ENCODE measurements around the gene CLTC. TPM values are rescaled to one million over a fixed set of nuclear protein-coding genes. Genes with fewer than 3 reads are reported as not detected.
A peak's percentile ranks its signal among the peaks of the same experiment; 100 is the strongest.

Gene CLTC
- total and polyA plus RNA-seq, 7 experiments from 2014 or later = 31.2 to 174 (median 78.1) TPM

DNA sequence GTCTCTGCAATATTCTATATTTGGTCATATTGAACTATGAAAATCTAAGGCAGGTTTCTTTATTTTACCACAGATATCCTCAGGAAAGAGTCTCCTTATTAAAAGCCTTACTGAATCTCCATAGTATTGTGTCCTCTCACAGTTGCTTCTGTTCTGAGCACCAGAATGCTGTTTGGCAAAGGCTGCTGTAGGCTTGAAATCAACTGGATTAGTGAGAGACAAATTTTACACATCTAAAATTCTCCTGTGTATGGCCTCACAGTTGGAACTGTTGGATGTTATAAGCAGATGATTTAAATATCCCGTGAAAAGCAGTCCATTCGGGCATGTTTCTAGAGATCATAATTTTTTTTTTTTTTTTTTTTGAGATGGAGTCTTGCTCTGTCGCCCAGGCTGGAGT, 9.5 kb downstream of the CLTC start:
- peaks cover 41 to 81% (median 73%) of the 10 kb centered on the region in 7 donors for H3K4me1 Mint-ChIP-seq
- intact Hi-C loops (cut with micrococcal nuclease) = loop anchor here in 1 of 2 donors (10.0 kb wide), 1 partner anchor 1046 kb away; the partner anchor contains the start of gene BCAS3
- no peak overlapping the region for H3K27ac Mint-ChIP-seq
- ChIA-PET POLR2A (interaction anchor here (0.6 kb wide), 1 partner anchor 421 kb away, joined by 3 read pairs; no protein-coding TSS in a partner anchor), CTCF (no interaction called here)
- H3K9me3 ChIP-seq (ENCODE audit: control insufficient read depth in 2 of 3, low read length in 3 of 3) = no peaks in the 10 kb centered on the region
- H3K4me3 Mint-ChIP-seq = no peak overlapping the region
- no peaks in the 10 kb centered on the region for H3K27me3 ChIP-seq (ENCODE audit: control insufficient read depth in 2 of 2, insufficient read depth in 2 of 2, low read length in 2 of 2)
- H3K4me1 ChIP-seq (ENCODE audit: control insufficient read depth in 2 of 2, insufficient read depth in 2 of 2, low read length in 2 of 2) = peaks cover 45 to 57% of the 10 kb centered on the region in 2 donors
- no peaks in the 10 kb centered on the region for H3K27me3 Mint-ChIP-seq
- no peaks in the 10 kb centered on the region for H3K9me3 Mint-ChIP-seq
- no peaks in the 10 kb centered on the region for H3K36me3 ChIP-seq (ENCODE audit: control insufficient read depth in 2 of 3, insufficient read depth in 3 of 3, low read length in 3 of 3)
- H3K4me3 ChIP-seq (ENCODE audit: low read length) = no peak overlapping the region
- peaks cover 0 to 18% (median 8%) of the 10 kb centered on the region in 5 donors for H3K36me3 Mint-ChIP-seq
- no peak overlapping the region for H3K27ac ChIP-seq (ENCODE audit: low read depth, low read length)
- ATAC-seq = no peak
- no peak for DNase-seq

DNA sequence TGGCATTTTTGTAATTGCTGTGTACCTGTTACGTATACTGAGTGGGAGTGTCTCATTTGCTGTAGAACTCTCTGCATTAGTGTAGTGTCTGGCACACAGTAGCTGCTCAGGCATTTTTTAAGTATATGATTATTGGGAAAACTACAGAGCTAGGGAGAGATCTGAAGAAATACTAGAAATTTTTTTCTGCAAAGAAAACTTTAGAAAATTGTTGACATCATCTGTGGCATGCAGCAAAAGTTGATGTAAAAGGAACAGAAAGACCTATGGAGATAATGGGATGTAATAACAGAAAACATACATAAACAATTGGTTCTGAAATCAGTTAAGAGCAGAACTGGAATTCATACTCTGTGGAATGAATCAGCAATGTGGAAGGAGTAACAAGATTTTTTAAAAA, 11.6 kb downstream of the CLTC start:
- Histone ChIP-seq H3K4me1 (ENCODE audit: control insufficient read depth in 2 of 2, insufficient read depth in 2 of 2, low read length in 2 of 2) (peaks cover 43 to 55% of the 10 kb centered on the region in 2 donors), H3K4me3 (ENCODE audit: low read length) (no peak overlapping the region), H3K36me3 (ENCODE audit: control insufficient read depth in 2 of 3, insufficient read depth in 3 of 3, low read length in 3 of 3) (no peaks in the 10 kb centered on the region), H3K27me3 (ENCODE audit: control insufficient read depth in 2 of 2, insufficient read depth in 2 of 2, low read length in 2 of 2) (no peaks in the 10 kb centered on the region), H3K27ac (ENCODE audit: low read depth, low read length) (no peak overlapping the region), H3K9me3 (ENCODE audit: control insufficient read depth in 2 of 3, low read length in 3 of 3) (no peaks in the 10 kb centered on the region)
- peaks cover 45 to 81% (median 72%) of the 10 kb centered on the region in 7 donors for H3K4me1 Mint-ChIP-seq
- H3K27ac Mint-ChIP-seq = peak overlapping the region in 4 of 9 donors; percentile 4 to 39 (median 7)
- no peaks in the 10 kb centered on the region for H3K9me3 Mint-ChIP-seq
- H3K36me3 Mint-ChIP-seq = peaks cover 0 to 16% (median 8%) of the 10 kb centered on the region in 5 donors
- ATAC-seq (no peak), DNase-seq (no peak)
- ChIA-PET CTCF (no interaction called here), POLR2A (no interaction called here)
- intact Hi-C loops (cut with micrococcal nuclease) = loop anchor here in 1 of 2 donors (1.0 kb wide), 1 partner anchor 10 kb away; no protein-coding TSS in a partner anchor
- H3K27me3 Mint-ChIP-seq = no peaks in the 10 kb centered on the region
- H3K4me3 Mint-ChIP-seq = peak overlapping the region in 4 of 10 donors; percentile 24 to 49 (median 32)

DNA sequence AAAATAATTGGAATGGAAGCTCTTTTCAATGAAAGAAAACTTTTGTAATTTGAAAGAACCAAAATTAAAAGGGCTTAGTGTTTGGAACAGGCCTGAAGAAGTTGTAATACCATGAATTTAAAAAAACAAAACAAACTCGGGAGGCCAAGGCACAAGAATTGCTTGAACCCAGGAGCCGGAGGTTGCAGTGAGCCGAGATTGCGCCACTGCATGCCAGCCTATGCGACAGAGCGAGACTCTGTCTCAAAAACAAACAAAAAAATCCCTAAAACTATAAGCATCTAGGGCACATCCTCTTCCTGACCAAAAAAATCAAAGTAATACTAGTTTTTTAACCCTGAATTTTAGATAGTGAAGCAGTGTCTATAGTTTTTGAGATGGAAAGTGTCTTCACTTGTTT, 12.7 kb downstream of the CLTC start:
- ChIA-PET CTCF (no interaction called here), POLR2A (interaction anchor here (3.0 kb wide), 1 partner anchor 13 kb away, joined by 14 read pairs; the partner anchor contains the start of gene CLTC)
- H3K27ac ChIP-seq (ENCODE audit: low read depth, low read length) = no peak overlapping the region
- ATAC-seq (no peak), DNase-seq (no peak)
- H3K4me3 Mint-ChIP-seq = peak overlapping the region in 4 of 10 donors; percentile 17 to 26 (median 20)
- intact Hi-C loops (cut with micrococcal nuclease) = no loop called here
- H3K27me3 Mint-ChIP-seq = no peaks in the 10 kb centered on the region
- H3K9me3 ChIP-seq (ENCODE audit: control insufficient read depth in 2 of 3, low read length in 3 of 3) = no peaks in the 10 kb centered on the region
- no peaks in the 10 kb centered on the region for H3K27me3 ChIP-seq (ENCODE audit: control insufficient read depth in 2 of 2, insufficient read depth in 2 of 2, low read length in 2 of 2)
- H3K9me3 Mint-ChIP-seq = no peaks in the 10 kb centered on the region
- no peaks in the 10 kb centered on the region for H3K36me3 ChIP-seq (ENCODE audit: control insufficient read depth in 2 of 3, insufficient read depth in 3 of 3, low read length in 3 of 3)
- peaks cover 40 to 45% of the 10 kb centered on the region in 2 donors for H3K4me1 ChIP-seq (ENCODE audit: control insufficient read depth in 2 of 2, insufficient read depth in 2 of 2, low read length in 2 of 2)
- no peak overlapping the region for H3K4me3 ChIP-seq (ENCODE audit: low read length)
- peaks cover 41 to 79% (median 65%) of the 10 kb centered on the region in 7 donors for H3K4me1 Mint-ChIP-seq
- H3K27ac Mint-ChIP-seq = peak overlapping the region in 4 of 9 donors; percentile 29 to 74 (median 57)
- H3K36me3 Mint-ChIP-seq = peaks cover 0 to 16% (median 8%) of the 10 kb centered on the region in 5 donors

DNA sequence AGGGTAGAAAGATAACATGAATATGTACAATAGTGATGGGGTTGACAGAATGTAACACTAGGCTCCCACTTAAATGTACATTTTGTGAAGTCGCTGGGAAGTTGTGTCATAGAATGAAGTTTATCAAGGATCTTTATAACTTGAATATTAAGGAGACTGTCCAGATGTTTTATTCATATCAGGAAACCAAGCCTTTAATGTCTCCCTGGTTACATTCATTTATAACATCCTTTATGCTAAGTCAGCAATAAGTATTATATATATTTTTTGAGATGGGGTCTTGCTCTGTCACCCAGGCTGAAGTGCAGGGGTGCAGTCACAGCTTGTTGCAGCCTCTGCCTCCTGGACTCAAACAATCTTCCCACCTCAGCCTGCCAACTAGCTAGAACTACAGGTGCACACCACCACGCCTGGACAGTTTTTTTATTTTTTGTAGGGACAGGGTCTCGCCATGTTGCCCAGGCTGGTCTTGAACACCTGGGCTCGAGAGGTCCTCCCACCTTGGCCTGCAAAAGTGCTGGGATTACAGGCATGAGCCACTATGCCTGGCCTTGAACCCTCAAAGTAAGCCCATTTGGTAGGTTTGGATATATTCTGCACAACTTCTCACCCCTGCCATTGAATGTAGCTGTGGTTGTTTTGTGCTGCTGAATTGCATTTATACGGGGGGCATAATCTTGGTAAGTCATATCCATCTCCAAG, 14.1 kb downstream of the CLTC start:
- H3K4me3 ChIP-seq (ENCODE audit: low read length) = no peak overlapping the region
- no peaks in the 10 kb centered on the region for H3K27me3 ChIP-seq (ENCODE audit: control insufficient read depth in 2 of 2, insufficient read depth in 2 of 2, low read length in 2 of 2)
- no peaks in the 10 kb centered on the region for H3K27me3 Mint-ChIP-seq
- no peaks in the 10 kb centered on the region for H3K36me3 ChIP-seq (ENCODE audit: control insufficient read depth in 2 of 3, insufficient read depth in 3 of 3, low read length in 3 of 3)
- POLR2A ChIA-PET = interaction anchor here (0.6 to 3.0 kb wide), 4 partner anchors 14 to 502 kb away, joined by 3 to 14 read pairs (median 3); partner anchors contain the start of gene CLTC
- no peaks in the 10 kb centered on the region for H3K9me3 Mint-ChIP-seq
- peak overlapping the region in 1 of 10 donors; percentile 27 for H3K4me3 Mint-ChIP-seq
- intact Hi-C loops (cut with micrococcal nuclease) = loop anchor here (1.0 to 2.0 kb wide), 2 partner anchors 15 kb away; partner anchors contain the start of gene CLTC (in 2 of the 2)
- peaks cover 41 to 44% of the 10 kb centered on the region in 2 donors for H3K4me1 ChIP-seq (ENCODE audit: control insufficient read depth in 2 of 2, insufficient read depth in 2 of 2, low read length in 2 of 2)
- H3K27ac Mint-ChIP-seq = peak overlapping the region in 5 of 9 donors; percentile 34 to 70 (median 43)
- H3K9me3 ChIP-seq (ENCODE audit: control insufficient read depth in 2 of 3, low read length in 3 of 3) = no peaks in the 10 kb centered on the region
- no peak for ATAC-seq
- H3K4me1 Mint-ChIP-seq = peaks cover 36 to 78% (median 65%) of the 10 kb centered on the region in 7 donors
- no peak for DNase-seq
- CTCF ChIA-PET = no interaction called here
- H3K27ac ChIP-seq (ENCODE audit: low read depth, low read length) = no peak overlapping the region
- H3K36me3 Mint-ChIP-seq = peaks cover 0 to 12% (median 7%) of the 10 kb centered on the region in 5 donors

DNA sequence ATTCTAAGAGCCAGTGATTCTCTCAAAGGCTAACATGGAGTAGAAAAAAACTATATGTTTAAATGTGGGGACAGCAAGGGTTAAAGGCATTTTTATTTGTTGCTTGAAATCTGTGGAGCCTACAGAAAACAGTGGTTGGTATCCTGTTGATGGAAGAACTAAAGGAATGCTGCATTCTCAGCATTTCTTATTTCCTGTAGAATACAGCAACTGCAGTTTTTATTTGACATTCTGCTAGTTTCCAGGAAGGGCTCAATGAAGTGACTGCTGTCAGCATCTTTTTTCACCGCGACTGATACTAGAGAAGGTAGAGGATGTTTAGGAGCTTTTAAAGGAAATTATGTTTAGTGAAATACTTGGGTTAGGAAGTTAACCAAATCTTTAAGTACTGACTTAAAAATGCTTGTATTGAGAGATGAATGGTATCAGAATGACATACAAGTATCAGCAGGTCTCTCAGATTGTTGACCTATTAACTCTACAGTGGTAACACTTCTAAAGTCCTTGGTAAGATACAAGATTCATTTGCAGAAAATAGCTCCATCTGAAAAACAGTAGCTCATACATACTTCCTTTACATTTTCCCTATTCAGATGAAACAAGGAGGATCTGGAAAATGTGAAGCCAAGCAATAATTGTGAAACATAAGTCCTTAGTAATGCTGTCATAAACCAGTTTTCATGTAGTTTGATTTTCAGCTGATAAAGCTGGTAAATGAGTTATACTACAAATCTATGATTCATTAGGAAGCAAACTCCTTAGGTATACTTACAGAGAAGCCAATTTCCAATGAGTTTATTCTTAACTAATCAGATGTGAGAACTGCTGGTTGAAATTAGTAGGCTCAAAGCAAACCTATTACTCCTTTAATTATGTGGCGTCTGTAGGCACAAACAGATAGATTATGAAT, 15.2 kb downstream of the CLTC start:
- peak overlapping the region in 5 of 9 donors; percentile 17 to 75 (median 48) for H3K27ac Mint-ChIP-seq
- peaks cover 0 to 7% (median 4%) of the 10 kb centered on the region in 5 donors for H3K36me3 Mint-ChIP-seq
- DNase-seq (no peak), ATAC-seq (no peak)
- H3K4me3 ChIP-seq (ENCODE audit: low read length) = no peak overlapping the region
- no peaks in the 10 kb centered on the region for H3K9me3 Mint-ChIP-seq
- no peaks in the 10 kb centered on the region for H3K9me3 ChIP-seq (ENCODE audit: control insufficient read depth in 2 of 3, low read length in 3 of 3)
- no peaks in the 10 kb centered on the region for H3K36me3 ChIP-seq (ENCODE audit: control insufficient read depth in 2 of 3, insufficient read depth in 3 of 3, low read length in 3 of 3)
- H3K4me1 ChIP-seq (ENCODE audit: control insufficient read depth in 2 of 2, insufficient read depth in 2 of 2, low read length in 2 of 2) = peaks cover 37 to 44% of the 10 kb centered on the region in 2 donors
- H3K27me3 Mint-ChIP-seq = no peaks in the 10 kb centered on the region
- CTCF ChIA-PET = interaction anchor here (0.6 kb wide), 1 partner anchor 58 kb away, joined by 3 read pairs; no protein-coding TSS in a partner anchor
- POLR2A ChIA-PET = interaction anchor here (0.7 to 3.0 kb wide), 2 partner anchors 15 to 441 kb away, joined by 3 to 14 read pairs; partner anchors contain the start of gene CLTC
- peaks cover 29 to 74% (median 63%) of the 10 kb centered on the region in 7 donors for H3K4me1 Mint-ChIP-seq
- no peaks in the 10 kb centered on the region for H3K27me3 ChIP-seq (ENCODE audit: control insufficient read depth in 2 of 2, insufficient read depth in 2 of 2, low read length in 2 of 2)
- intact Hi-C loops (cut with micrococcal nuclease) = loop anchor here (1.0 to 2.0 kb wide), 2 partner anchors 16 kb away; partner anchors contain the start of gene CLTC (in 2 of the 2)
- H3K4me3 Mint-ChIP-seq = peak overlapping the region in 7 of 10 donors; percentile 21 to 62 (median 32)
- no peak overlapping the region for H3K27ac ChIP-seq (ENCODE audit: low read depth, low read length)

All from naive thymus-derived CD4-positive, alpha-beta T cell (primary cell).